ENCODE results near the gene CLVS2. TPM values are rescaled to one million over a fixed set of nuclear protein-coding genes. Genes with fewer than 3 reads are reported as not detected.

The CLVS2 gene
- total RNA-seq, 4 donors from 2014 or later: 0.27 to 0.54 (median 0.50) TPM; not detected in 1

- no peak for ATAC-seq
- H3K4me3 ChIP-seq: no peak overlapping the region
- H3K4me1 ChIP-seq: no peaks in the 10 kb centered on the region
- H3K9me3 ChIP-seq: peaks cover 0 to 9% (median 0%) of the 10 kb centered on the region in 3 donors
- no peaks in the 10 kb centered on the region for H3K36me3 ChIP-seq
- no peaks in the 10 kb centered on the region for H3K27me3 ChIP-seq
- TF ChIP-seq POLR2AphosphoS5 (IDR thresholded peaks at IDR 0.05): no peak
- TF ChIP-seq POLR2A (IDR thresholded peaks at IDR 0.05): no peak
- no peak for TF ChIP-seq EP300 (IDR thresholded peaks at IDR 0.05)
- TF ChIP-seq CTCF (IDR thresholded peaks at IDR 0.05): no peak
- no peak overlapping the region for H3K27ac ChIP-seq
Measured at GRCh38 chr6:122962000-122962624, 33.9 kb upstream of the CLVS2 start.

GRCh38 chr6:122969999-122970533 is 26.0 kb upstream of the CLVS2 start:
- no peak for TF ChIP-seq POLR2A (IDR thresholded peaks at IDR 0.05)
- no peak for TF ChIP-seq POLR2AphosphoS5 (IDR thresholded peaks at IDR 0.05)
- no peak for TF ChIP-seq EP300 (IDR thresholded peaks at IDR 0.05)
- TF ChIP-seq CTCF (IDR thresholded peaks at IDR 0.05): no peak
- no peaks in the 10 kb centered on the region for H3K9me3 ChIP-seq
- no peak overlapping the region for H3K27ac ChIP-seq
- H3K4me3 ChIP-seq: no peak overlapping the region
- no peaks in the 10 kb centered on the region for H3K4me1 ChIP-seq
- ATAC-seq: no peak
- 33 to 70% methylated on average over 1 of the region's 1 CpG for WGBS, 2 donors (ENCODE audit: low coverage in 1 of 2)
- no peaks in the 10 kb centered on the region for H3K36me3 ChIP-seq
- H3K27me3 ChIP-seq: no peaks in the 10 kb centered on the region

GRCh38 chr6:122977180-122977579 is 18.9 kb upstream of the CLVS2 start:
- no peak for ATAC-seq
- Histone ChIP-seq H3K36me3 (no peaks in the 10 kb centered on the region), H3K27me3 (no peaks in the 10 kb centered on the region), H3K9me3 (no peaks in the 10 kb centered on the region), H3K4me3 (no peak overlapping the region), H3K27ac (no peak overlapping the region), H3K4me1 (no peaks in the 10 kb centered on the region)
- no peak for TF ChIP-seq CTCF (IDR thresholded peaks at IDR 0.05)
- TF ChIP-seq POLR2AphosphoS5 (IDR thresholded peaks at IDR 0.05): no peak
- no peak for TF ChIP-seq POLR2A (IDR thresholded peaks at IDR 0.05)
- no peak for TF ChIP-seq EP300 (IDR thresholded peaks at IDR 0.05)
- WGBS, 2 donors (ENCODE audit: low coverage in 1 of 2): 43 to 75% methylated on average over 2 to 3 of the region's 4 CpGs

- TF ChIP-seq EP300 (IDR thresholded peaks at IDR 0.05) (no peak), POLR2AphosphoS5 (IDR thresholded peaks at IDR 0.05) (no peak), CTCF (IDR thresholded peaks at IDR 0.05) (no peak), POLR2A (IDR thresholded peaks at IDR 0.05) (no peak)
- H3K36me3 ChIP-seq: no peaks in the 10 kb centered on the region
- H3K27me3 ChIP-seq: peaks cover 6% of the 10 kb centered on the region
- H3K27ac ChIP-seq: no peak overlapping the region
- 38 to 77% methylated on average over 2 of the region's 2 CpGs for WGBS, 2 donors (ENCODE audit: low coverage in 1 of 2)
- no peak overlapping the region for H3K4me3 ChIP-seq
- H3K9me3 ChIP-seq: peaks cover 0 to 34% (median 0%) of the 10 kb centered on the region in 3 donors
- H3K4me1 ChIP-seq: no peaks in the 10 kb centered on the region
- ATAC-seq: no peak
Measured at GRCh38 chr6:122984393-122984792, 11.6 kb upstream of the CLVS2 start.

- H3K9me3 ChIP-seq: peaks cover 0 to 5% (median 0%) of the 10 kb centered on the region in 3 donors
- TF ChIP-seq CTCF (IDR thresholded peaks at IDR 0.05) (no peak), POLR2A (IDR thresholded peaks at IDR 0.05) (no peak), POLR2AphosphoS5 (IDR thresholded peaks at IDR 0.05) (no peak), EP300 (IDR thresholded peaks at IDR 0.05) (no peak)
- H3K27me3 ChIP-seq: peaks cover 66% of the 10 kb centered on the region
- ATAC-seq: no peak
- peaks cover 0 to 16% (median 9%) of the 10 kb centered on the region in 3 donors for H3K4me1 ChIP-seq
- H3K27ac ChIP-seq: no peak overlapping the region
- no peak overlapping the region for H3K4me3 ChIP-seq
- H3K36me3 ChIP-seq: no peaks in the 10 kb centered on the region
- 75 to 89% methylated on average over 3 of the region's 3 CpGs for WGBS, 2 donors (ENCODE audit: low coverage in 1 of 2)
Measured at GRCh38 chr6:122994256-122994655, 1.8 kb upstream of the CLVS2 start.
